GM21528 (cell line): Measurements from ENCODE around the gene PRR35.

Experiments
- ATAC-seq: cut with Tn5 transposase; IDR thresholded peaks from one replicate; pipeline ENCODE4 v1.9.1; 2021; ENCODE audit warnings: mild to moderate bottlenecking, moderate library complexity; ENCODE audit not compliant: unreplicated experiment, low FRiP score

Gene PRR35

DNA sequence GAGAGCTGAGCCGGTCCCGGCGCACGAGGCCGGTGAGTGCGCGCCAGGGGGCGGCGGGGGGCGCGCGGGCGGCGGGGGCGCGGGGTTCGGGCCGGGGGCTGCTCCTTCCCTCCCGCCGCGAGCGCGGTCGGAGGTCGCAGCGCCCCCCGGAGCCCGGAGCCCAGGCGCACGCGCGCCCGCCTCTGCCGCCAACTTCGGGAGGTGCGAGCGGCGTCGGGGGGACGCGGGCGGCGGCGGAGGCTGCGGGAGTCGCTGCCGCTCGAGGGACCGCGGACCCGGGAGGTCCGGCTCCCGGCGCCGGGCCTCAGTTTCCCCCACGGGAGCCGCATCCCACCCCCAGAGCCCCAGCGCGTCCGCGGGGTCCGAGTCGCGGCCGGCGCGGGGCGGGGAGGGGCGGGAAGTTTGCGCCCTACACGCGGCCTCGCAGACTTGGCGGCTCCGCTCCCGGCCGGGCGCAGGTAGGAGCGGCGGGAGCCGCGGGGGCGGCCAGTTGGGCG, at the start of gene PRR35:
TSS of gene PRR35 (plus strand) at position 191 of the 497 bp plus-strand sequence. CDS start 2,901 bp downstream, outside the sequence.
- ATAC-seq: no peak

DNA sequence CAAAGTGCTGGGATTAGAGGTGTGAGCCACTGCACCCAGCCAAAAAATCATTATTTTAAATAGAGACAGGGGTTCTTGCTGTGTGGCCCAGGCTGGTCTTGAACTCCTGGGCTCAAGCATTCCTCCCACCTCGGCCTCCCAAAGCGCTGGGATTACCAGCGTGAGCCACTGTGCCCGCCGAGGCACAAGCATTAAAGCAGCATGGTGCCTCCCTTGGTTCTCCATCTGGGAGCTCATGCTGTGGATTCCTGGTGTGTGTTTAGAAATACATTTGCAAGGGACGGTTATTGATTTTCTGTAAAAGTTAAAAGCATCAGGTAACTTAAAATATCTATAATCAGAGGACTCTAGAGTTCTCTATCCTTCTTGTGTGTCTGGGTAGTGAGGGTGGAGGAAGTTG, 47.4 kb upstream of the PRR35 start:
- no peak for ATAC-seq

DNA sequence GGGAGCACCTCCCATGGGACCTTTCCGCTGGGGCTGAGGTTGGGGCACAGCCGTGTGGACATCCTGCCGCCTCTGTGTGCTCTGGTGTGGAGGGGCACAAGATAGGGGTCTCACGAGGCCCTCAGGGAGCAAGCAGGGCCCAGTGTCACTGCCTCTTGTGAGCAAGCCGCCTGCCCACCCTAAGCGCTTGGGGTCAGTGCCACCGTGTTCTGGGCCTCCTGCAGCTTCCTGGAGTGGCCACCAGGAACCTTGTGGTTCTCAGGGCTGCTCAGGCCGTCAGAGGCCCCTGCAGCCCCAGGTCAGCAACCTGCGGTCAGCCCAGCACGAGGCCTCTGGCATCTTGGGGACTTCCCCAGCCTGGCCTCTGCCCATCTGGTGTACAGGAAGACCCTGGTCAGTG, 46.2 kb upstream of the PRR35 start:
- no peak for ATAC-seq

DNA sequence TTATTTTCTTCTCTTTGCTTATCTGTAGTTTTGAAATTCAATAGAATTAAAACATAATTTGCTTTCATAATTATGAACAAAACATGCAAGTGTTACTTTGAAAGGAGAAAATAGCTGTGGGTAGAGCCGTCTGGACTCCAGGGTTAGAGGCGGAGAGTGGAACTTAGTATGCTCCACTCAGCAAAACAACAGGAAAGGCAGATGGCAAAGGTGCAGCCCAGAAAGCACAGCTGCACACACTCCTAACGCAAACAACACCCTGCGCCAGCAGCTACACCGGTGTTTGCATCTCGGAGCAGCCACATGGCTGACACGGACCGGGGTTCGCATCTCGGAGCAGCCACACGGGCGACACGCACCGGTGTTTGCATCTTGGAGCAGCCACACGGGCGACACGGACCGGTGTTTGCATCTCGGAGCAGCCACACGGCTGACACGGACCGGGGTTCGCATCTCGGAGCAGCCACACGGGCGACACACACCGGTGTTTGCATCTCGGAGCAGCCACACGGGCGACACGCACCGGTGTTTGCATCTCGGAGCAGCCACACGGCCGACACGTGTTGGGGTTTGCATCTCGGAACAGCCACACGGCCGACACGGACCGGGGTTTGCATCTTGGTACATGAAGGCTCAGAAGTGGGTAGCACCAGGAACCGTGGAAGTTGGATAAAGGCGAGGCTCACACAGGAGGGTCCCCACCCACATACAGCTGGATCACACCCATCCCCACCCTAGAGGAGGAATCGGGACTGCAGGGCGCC, 44.8 kb upstream of the PRR35 start:
- ATAC-seq: no peak

DNA sequence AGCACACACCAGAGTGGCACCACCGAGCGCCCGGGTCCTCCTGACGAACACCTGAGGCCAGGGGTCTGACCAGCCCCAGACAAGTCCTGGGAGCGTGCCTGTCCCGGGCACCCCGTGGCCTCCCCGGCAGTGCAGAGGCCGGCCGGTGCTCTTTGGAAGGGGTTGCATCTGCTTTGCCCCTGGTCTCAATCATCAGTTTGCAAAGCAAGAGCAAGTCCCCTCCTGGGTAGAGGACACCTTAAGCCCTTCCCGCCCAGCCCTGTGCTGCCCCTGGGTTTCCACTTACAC, 44.3 kb upstream of the PRR35 start:
- ATAC-seq: no peak

DNA sequence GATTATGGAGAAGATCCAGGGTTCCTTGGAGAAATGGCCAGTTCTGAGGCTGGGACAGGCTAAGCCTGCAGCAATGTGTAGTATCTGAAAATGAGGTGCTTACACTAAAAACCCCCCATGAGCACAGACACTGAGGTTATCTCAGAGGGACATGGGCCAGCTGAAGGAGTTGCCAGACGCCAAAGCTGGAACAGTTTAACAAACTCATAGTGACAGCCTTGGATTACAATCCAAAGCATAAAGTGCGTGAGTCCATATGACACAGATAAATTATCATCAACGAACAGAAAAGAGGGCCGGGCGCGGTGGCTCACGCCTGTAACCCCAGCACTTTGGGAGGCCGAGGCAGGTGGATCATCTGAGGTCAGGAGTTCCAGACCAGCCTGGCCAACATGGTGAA, 43.9 kb upstream of the PRR35 start:
- no peak for ATAC-seq

DNA sequence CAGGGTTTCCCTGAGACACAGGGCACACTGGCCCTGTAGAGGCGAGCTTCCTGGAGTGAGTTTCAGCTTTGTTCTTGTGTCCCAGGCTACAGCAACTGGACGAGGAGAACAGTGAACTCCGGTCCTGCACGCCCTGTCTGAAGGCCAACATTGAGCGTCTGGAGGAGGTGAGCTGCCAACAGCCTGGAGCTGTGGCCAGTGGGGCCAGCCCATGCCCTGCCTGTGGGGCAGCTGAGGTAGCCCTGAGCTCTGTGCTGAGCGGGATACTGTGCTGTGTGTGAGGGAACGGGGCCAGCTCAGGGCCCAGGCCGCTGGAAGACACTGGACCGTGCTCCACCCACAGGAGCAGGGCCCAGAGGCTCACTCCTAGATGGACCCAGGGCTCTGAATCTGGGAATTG, 41.3 kb upstream of the PRR35 start:
- no peak for ATAC-seq

DNA sequence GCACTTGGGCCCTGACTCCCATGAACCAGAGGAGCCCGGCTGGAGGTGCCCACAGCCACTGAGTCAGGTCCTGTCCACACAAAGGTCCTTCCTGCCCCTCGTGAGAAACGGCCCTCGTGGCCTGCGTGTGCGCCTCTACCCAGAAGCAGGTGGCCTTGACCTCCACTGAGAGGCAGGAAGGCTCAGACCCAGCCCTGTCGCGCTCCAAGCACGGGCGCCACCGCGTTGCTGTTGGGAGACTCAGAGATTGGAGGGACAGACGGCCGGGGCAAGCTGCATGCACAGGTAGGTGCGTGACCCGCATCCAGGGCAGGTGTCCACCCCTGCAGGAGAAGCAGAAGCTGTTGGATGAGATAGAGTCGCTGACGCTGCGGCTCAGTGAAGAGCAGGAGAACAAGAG, 40.8 kb upstream of the PRR35 start:
- ATAC-seq: no peak

DNA sequence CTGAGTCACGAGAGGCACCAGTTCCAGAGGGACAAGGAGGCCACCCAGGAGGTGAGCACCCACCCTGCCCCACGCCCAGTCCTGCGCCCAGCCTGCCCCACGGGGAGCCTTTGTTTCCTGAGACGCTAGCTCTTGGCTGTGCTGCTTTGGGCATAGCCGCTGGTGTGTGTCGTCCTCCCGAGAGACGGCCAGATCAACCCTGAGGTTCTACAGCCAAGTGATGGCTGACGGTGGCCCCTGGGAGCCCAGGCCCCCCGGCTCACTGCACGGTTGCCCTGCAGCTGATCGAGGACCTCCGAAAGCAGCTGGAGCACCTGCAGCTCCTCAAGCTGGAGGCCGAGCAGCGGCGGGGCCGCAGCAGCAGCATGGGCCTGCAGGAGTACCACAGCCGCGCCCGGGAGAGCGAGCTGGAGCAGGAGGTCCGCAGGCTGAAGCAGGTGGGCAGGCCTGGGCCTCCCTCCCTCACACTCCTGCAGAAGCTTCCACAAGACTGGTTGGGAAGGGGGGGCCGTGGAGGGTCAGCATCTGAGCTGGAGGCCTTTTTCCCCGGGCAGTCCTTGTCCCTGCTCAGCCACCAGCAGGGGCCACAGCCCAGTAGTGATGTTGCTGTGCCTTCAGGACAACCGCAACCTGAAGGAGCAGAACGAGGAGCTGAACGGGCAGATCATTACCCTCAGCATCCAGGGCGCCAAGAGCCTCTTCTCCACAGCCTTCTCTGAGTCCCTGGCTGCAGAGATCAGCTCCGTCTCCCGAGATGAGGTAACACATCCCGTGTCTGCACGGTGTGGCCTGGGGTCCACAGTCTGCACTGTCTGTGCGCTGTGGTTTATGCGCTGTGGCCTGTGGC, 40.1 kb upstream of the PRR35 start:
- ATAC-seq: no peak

DNA sequence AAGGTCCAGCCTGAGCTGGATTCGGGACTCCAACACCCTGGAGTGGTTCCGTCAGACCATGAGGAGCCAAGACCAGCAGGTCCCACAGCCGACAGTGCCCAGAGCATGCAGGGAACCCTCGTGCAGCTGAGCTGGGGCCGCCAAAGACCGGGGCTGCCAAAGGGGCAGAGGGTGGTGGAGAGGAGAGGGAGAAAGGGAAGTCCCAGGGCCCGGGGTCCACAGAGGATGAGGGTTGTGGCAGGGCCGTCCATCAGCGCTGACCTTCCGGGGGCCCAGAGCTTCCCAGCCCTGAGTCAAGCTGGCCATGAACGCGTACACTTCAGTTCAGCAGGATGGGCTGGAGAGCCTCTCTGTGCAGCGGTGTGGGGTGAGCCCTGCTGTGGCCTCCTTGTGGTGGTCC, 39.3 kb upstream of the PRR35 start:
- no peak for ATAC-seq

DNA sequence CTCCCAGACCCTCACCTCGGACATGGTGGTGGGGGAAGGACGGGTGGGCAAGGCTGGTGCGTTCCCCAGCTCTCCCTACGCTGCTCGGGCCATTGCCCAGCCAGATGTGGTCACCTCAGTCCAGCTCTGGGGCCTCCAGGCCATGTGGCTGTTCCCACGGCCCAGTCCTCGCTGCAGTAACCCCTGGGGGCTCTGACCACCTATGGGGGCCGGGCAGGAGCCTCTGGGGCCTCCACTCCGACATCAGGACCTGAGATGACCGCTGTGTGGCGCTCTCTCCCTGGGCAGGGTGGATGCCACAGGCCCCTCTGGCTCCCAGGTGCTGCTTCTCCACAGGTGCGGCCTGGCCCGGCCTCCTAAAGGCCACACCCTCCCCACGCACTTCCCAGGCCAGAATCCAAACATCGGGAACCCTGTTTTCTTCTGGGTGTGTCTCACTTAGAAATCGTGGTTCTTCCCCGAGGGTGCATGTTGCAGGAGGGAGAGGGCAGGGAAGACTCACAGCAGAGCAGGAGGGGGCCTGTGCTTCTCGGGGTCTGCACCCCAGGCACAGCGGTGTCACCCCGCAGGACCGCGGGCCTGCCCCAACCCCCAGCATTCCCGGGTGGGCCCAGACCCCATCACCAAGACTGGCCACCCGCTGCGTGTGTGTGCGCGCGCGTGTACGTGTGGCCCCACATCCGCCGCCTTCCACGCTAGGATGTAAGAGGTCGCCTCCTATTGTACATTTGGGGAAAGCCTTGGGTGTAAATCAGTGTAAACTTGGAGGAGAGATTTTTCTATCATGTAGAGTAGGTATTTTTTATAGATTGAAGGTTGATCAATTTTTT, 38.6 kb upstream of the PRR35 start:
- no peak for ATAC-seq

DNA sequence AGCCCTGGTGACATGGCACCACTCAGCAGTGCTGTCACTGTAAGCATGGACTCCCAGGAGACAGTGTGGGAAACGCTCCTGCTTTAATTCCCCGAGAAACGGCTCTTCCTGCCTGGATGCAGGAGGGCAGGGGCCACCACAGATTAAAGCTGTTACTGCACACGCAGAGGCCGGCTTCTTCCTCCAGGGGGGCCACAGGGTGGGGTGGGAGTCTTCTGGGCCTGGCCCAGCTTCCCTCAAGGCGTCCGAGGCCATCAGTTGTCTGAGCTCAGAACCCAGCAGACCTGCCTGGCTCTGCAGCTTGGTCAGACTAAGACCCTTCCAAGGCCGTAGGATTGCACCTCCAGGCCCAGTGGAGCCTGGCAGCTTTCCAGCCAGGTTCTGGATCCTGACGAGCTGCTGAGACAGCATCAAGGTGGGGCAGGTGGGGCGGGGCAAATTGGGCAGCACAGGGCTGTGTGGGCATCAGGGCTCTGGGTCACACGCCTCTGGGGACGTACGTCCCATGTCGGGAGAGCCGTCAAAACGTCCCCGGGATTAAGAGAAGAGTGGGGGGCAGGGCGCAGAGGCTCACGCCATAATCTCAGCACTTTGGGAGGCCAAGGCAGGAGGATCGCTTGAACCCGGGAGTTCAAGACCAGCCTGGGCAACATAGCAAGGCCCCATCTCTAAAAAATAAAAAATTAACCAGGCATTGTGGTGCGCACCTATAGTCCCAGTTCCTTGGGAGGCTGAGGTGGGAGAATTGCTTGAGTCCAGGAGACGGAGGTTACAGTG, 37.7 kb upstream of the PRR35 start:
- no peak for ATAC-seq

DNA sequence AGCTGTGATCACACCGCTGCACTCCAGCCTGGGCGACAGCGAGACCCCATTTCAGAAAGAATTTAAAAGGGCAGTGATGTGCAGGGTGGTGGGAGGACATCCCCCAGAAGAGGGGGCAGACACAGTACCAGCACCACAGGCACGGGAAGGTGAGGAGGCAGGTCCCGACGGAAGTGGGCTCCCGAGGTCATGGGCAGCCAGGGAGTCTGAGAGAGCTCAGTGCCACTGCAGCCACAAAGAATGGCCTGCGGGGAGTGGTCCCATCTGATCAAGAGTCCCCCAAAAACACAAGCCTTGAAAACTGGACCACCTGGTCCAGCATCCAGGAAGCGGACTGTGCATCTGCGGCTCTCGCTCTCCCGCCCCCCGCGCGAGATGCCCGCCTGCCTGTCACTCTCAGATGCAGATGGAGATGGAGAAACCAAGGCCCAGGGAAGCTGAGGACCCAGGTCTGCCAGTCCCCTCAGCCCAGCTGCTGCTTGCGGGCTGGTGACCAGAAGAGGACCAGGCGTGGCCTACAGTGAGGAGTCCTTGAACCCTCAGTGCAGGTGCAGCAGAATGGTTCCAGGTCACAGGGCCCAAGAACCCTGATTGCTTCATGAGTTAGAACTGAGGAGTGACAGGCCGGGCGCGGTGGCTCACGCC, 37.0 kb upstream of the PRR35 start:
- ATAC-seq: no peak

DNA sequence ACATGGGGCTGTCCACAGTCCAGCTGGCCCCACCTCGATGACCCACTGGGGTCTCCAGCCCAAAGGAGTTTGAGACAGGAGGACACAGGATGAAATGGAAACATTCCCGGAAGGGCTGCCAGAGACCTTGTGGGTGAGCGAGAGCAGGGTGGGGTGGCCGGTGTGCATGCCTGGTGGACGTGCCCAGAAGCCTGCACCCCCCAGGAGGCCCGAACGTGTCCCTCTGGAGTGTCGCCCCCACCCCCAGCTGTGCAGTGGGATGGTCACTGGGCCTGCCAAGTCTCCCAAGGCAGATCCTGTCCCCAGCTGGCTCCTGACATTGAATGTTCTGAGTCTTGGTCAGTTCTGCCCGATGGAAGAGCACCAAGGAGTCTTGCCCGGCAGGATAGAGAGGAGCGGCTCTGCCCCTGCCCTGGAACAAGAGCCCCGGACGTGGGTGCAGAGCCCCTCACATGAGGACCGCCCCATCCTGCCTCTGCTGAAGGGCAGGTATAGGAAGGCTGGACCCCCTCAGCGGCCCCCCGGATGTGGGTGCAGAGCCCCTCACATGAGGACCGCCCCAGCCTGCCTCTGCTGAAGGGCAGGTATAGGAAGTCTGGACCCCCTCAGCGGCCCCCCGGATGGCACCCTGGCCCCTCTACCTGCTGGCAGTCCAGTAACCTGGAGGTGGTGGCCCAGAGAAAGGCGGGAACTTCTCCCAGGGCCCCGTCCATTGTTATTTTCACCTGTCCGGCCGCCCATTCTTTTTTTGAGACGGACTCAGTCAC, 35.7 kb upstream of the PRR35 start:
- ATAC-seq: no peak

DNA sequence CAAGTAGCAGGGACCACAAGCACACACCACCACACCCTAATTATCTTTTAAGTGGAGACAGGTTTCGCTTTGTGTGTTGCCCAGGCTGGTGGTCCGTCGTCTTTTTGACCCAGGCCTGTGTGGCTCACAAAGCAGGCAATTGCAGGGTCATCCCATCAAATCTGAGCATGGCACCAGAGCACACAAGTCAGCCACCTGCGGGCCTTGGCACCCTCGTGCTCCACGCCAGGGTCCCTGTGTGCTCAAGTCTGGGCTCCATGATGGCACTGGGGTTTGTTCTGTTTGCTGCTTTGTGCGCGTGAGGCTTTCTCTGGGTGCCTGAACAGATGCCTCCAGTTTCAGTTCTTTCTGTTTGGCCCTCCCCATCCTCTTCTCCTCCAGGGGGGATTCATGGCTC, 35.1 kb upstream of the PRR35 start:
- ATAC-seq: no peak

DNA sequence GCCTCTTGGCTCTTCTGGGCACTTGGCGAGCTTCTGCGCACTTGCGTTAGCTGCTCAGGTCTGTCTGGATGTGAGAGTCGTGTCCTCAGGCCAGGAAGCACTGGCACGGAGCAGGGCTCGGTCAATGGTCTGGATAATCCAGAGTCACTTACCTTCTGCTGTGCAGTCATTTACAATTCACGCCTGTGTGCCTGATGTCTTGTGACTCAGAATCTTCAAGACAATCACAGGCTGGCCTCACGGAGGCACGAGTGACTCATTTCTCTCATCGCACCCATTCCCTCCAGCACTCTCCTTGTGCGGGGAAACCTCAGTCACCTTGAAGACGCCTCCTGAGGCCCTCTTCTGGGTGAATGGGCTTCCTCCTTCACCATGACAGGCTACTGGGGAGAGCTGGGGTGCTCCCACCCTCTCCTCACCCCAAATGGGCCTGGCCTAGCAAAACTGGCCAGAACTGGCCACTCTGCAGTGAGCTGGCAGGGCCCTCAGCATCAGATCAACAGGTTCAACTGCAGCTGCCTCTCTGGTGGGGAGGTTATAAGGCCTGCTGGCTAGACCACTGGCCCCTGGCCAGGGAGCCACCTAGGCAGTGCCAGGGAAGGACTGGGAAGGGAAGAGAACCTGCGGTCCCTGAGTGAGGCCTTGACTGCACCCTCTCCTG, 34.5 kb upstream of the PRR35 start:
- no peak for ATAC-seq

DNA sequence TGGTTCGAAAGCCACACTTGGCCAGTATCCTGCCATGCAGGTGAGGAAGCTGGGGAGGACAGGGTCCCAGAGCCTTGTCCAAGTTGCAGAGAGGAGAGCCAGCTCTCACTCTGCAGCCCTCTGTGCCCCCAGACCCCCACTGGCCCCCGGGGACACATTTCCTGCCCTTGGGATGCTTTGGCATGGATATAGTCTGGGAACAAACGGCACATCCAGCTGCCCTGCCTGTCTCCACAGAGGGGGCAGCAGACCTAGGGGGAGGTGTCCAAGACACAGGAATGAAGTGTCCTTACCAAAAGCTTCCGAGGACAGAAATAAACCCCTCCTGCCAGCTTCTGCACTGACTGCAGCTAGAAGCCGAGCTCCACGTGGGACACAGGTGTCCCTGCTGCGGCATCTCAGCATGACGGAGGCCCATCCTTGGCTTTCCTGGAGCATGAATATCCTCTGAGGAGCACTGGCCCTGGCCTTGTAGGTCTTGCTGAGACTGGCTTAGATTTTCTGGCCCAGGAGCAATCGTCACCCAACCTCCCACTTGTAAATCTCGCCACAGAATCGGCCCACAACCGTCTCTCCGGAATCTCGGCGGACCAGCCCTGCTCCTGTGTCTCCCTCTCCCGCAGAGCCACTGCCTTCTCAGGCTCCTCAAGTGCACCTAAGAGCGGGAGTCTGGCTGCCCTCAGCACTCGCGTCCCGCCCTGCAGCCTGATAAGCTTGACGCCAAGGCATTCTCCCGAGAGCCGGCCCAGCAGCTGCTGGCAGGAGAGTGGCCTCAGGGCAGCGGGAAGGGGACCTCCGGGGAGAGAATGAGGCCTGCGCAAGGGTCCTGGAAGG, 33.8 kb upstream of the PRR35 start:
- no peak for ATAC-seq
